ENCODE data around the gene SORBS1.

GRCh38 chr10:95487994-95488393 lies 73.2 kb downstream of the SORBS1 start:
- TF ChIP-seq CTCF (IDR thresholded peaks at IDR 0.05) (no peak), POLR2A (IDR thresholded peaks at IDR 0.05) (no peak), POLR2AphosphoS5 (IDR thresholded peaks at IDR 0.05; ENCODE audit: insufficient read depth in 1 of 2, low read depth in 1 of 2) (no peak)
